Measurements from ENCODE around the gene NUDT14. TPM values are rescaled to one million over a fixed set of nuclear protein-coding genes. Genes with fewer than 3 reads are reported as not detected.

The NUDT14 gene
- polyA plus RNA-seq, 3 donors = 22.0 to 37.4 (median 23.9) TPM

DNA sequence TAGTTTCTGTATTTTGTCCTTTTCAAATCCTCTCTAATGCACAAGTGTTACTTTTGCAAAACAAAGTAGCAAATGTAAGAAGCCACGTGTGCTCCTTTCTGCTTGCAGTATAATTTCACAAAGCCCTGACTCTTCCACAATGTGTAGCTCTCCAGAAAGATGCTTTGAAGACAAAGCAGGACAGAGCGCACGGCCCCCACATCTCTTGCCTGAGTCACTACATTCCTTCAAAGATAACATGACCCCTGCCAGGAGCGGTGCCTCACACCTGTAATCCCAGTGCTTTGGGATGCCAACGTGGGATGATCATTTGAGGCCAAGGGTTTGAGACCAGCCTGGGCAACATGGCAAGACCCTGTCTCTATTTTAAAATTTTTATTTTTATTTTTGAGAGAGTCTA is 53.1 kb downstream of the NUDT14 start:
- H3K79me2 ChIP-seq (ENCODE audit: insufficient read depth, low read length) = no peaks in the 10 kb centered on the region
- no peak overlapping the region for H3K4me2 ChIP-seq (replicated peaks; ENCODE audit: extremely low read depth, low read length, poor library complexity, severe bottlenecking)
- H3K27ac ChIP-seq (ENCODE audit: low read depth in 1 of 2, low read length in 2 of 2) = no peak overlapping the region
- no peaks in the 10 kb centered on the region for H3K36me3 ChIP-seq (replicated peaks in 1 of 2; ENCODE audit: control insufficient read depth in 1 of 2, insufficient read depth in 2 of 2, low read length in 2 of 2)
- Mint-ChIP-seq H3K27ac (no peak overlapping the region), H3K4me1 (no peaks in the 10 kb centered on the region), H3K9me3 (peaks cover 3 to 28% (median 25%) of the 10 kb centered on the region in 7 donors), H3K36me3 (no peaks in the 10 kb centered on the region), H3K27me3 (ENCODE audit: low read depth in 3 of 3) (peaks cover 4 to 31% (median 16%) of the 10 kb centered on the region in 3 donors), H3K4me3 (no peak overlapping the region)
- H3K9ac ChIP-seq (ENCODE audit: insufficient read depth, low read length, poor library complexity, severe bottlenecking) = no peak overlapping the region
- WGBS (ENCODE audit: insufficient coverage) = 45% methylated on average over 1 of the region's 5 CpGs
- H2AFZ ChIP-seq (ENCODE audit: insufficient read depth, low read depth, low read length, poor library complexity, severe bottlenecking) = no peak overlapping the region
- H3K4me3 ChIP-seq (replicated peaks in 1 of 3; ENCODE audit: low read depth in 2 of 3, low read length in 3 of 3) = no peak overlapping the region
- H4K20me1 ChIP-seq (ENCODE audit: insufficient read depth, low read length) = no peaks in the 10 kb centered on the region
- H3K9me3 ChIP-seq (replicated peaks in 1 of 2; ENCODE audit: control insufficient read depth in 1 of 2, insufficient read depth in 1 of 2, low read length in 2 of 2) = peaks cover 14 to 16% of the 10 kb centered on the region in 2 donors
- intact Hi-C loops (cut with micrococcal nuclease) = no loop called here
- no peaks in the 10 kb centered on the region for H3K4me1 ChIP-seq (ENCODE audit: control insufficient read depth in 1 of 2, insufficient read depth in 2 of 2, low read length in 2 of 2)
- H3K27me3 ChIP-seq (ENCODE audit: control insufficient read depth in 2 of 2, insufficient read depth in 2 of 2, low read length in 2 of 2) = peaks cover 0 to 3% of the 10 kb centered on the region in 2 donors
- TF ChIP-seq, protein P1, sequence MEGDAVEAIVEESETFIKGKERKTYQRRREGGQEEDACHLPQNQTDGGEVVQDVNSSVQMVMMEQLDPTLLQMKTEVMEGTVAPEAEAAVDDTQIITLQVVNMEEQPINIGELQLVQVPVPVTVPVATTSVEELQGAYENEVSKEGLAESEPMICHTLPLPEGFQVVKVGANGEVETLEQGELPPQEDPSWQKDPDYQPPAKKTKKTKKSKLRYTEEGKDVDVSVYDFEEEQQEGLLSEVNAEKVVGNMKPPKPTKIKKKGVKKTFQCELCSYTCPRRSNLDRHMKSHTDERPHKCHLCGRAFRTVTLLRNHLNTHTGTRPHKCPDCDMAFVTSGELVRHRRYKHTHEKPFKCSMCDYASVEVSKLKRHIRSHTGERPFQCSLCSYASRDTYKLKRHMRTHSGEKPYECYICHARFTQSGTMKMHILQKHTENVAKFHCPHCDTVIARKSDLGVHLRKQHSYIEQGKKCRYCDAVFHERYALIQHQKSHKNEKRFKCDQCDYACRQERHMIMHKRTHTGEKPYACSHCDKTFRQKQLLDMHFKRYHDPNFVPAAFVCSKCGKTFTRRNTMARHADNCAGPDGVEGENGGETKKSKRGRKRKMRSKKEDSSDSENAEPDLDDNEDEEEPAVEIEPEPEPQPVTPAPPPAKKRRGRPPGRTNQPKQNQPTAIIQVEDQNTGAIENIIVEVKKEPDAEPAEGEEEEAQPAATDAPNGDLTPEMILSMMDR (IDR thresholded peaks at IDR 0.05) = no peak
- no peak for DNase-seq

DNA sequence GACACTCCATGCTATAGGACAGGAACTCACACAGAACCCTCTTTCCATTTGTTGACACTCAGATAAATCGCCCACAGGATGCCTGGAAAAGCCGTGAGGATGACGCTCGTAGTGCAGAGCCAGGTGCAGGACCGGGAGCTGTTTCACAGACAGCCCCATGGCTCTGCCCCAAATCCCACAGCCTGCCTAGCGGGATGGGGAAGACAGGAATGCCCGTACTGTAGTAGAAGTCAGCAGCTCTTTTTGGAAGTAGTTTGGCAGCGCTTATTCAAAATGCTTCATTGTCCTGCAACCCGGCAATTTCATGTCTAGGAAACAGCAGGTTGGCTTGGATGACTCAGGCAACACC is 54.2 kb downstream of the NUDT14 start:
- TF ChIP-seq, protein P1 (IDR thresholded peaks at IDR 0.05) = no peak
- intact Hi-C loops (cut with micrococcal nuclease) = no loop called here
- Mint-ChIP-seq H3K4me1 (no peaks in the 10 kb centered on the region), H3K27me3 (ENCODE audit: low read depth in 3 of 3) (peaks cover 3 to 30% (median 23%) of the 10 kb centered on the region in 3 donors), H3K4me3 (no peak overlapping the region), H3K27ac (no peak overlapping the region), H3K9me3 (peaks cover 4 to 33% (median 27%) of the 10 kb centered on the region in 7 donors), H3K36me3 (no peaks in the 10 kb centered on the region)
- H3K4me3 ChIP-seq (replicated peaks in 1 of 3; ENCODE audit: low read depth in 2 of 3, low read length in 3 of 3) = no peak overlapping the region
- H4K20me1 ChIP-seq (ENCODE audit: insufficient read depth, low read length) = no peaks in the 10 kb centered on the region
- peaks cover 0 to 3% of the 10 kb centered on the region in 2 donors for H3K27me3 ChIP-seq (ENCODE audit: control insufficient read depth in 2 of 2, insufficient read depth in 2 of 2, low read length in 2 of 2)
- H3K4me1 ChIP-seq (ENCODE audit: control insufficient read depth in 1 of 2, insufficient read depth in 2 of 2, low read length in 2 of 2) = no peaks in the 10 kb centered on the region
- peaks cover 15 to 20% of the 10 kb centered on the region in 2 donors for H3K9me3 ChIP-seq (replicated peaks in 1 of 2; ENCODE audit: control insufficient read depth in 1 of 2, insufficient read depth in 1 of 2, low read length in 2 of 2)
- H3K79me2 ChIP-seq (ENCODE audit: insufficient read depth, low read length) = no peaks in the 10 kb centered on the region
- H3K36me3 ChIP-seq (replicated peaks in 1 of 2; ENCODE audit: control insufficient read depth in 1 of 2, insufficient read depth in 2 of 2, low read length in 2 of 2) = no peaks in the 10 kb centered on the region
- H3K27ac ChIP-seq (ENCODE audit: low read depth in 1 of 2, low read length in 2 of 2) = no peak overlapping the region
- no peak for DNase-seq
- no peak overlapping the region for H2AFZ ChIP-seq (ENCODE audit: insufficient read depth, low read depth, low read length, poor library complexity, severe bottlenecking)
- WGBS (ENCODE audit: insufficient coverage) = 96% methylated on average over 6 of the region's 9 CpGs
- H3K4me2 ChIP-seq (replicated peaks; ENCODE audit: extremely low read depth, low read length, poor library complexity, severe bottlenecking) = no peak overlapping the region
- H3K9ac ChIP-seq (ENCODE audit: insufficient read depth, low read length, poor library complexity, severe bottlenecking) = no peak overlapping the region
